Sigmoid colon (tissue), 7 donors: ENCODE results near the gene NFIC. TPM values are rescaled to one million over a fixed set of nuclear protein-coding genes. Genes with fewer than 3 reads are reported as not detected.

Experiments
- DNase-seq: peaks from one replicate; pipeline ENCODE4 v3.0.0-alpha.2; 2019
- H3K27ac ChIP-seq, 4 donors: fragments of 200-600 bp; sonication (generic); one replicate each; pipeline ENCODE4 v1.5.1; 2016 to 2019; ENCODE audit warnings: mild to moderate bottlenecking in 1 of 4
- H3K27me3 ChIP-seq, 3 donors: fragments of 200-600 bp; sonication (generic); one replicate each; pipeline ENCODE4 v1.5.1; 2019; ENCODE audit warnings: mild to moderate bottlenecking in 1 of 3
- H3K36me3 ChIP-seq, 4 donors: fragments of 200-600 bp; sonication (generic); one replicate each; pipeline ENCODE4 v1.5.1; 2016 to 2019
- H3K4me1 ChIP-seq, 4 donors: fragments of 200-600 bp; sonication (generic); one replicate each; pipeline ENCODE4 v1.5.1; 2017 to 2019
- H3K4me3 ChIP-seq, 4 donors: fragments of 200-600 bp; sonication (generic); one replicate each; pipeline ENCODE4 v1.5.1; 2017 to 2019; ENCODE audit warnings: mild to moderate bottlenecking in 2 of 4, moderate library complexity in 1 of 4
- H3K9me3 ChIP-seq, 4 donors: fragments of 200-600 bp in 3 of 4; sonication (generic) in 3 of 4; one replicate each; pipeline versions ENCODE4 v1.5.1 to v1.6.1; 2013 to 2019
- EP300 ChIP-seq, 4 donors: sonication (generic); formaldehyde crosslinking; IDR thresholded peaks; one replicate each; pipeline ENCODE4 v1.6.1; 2017; ENCODE audit warnings: antibody characterized with exemption in 4 of 4
- POLR2A ChIP-seq, 2 donors: fragments of 450-650 bp; IDR thresholded peaks; one replicate each; pipeline ENCODE4 v1.6.1; 2016; ENCODE audit warnings: antibody characterized with exemption in 2 of 2, mild to moderate bottlenecking in 2 of 2, moderate library complexity in 2 of 2
- POLR2AphosphoS5 ChIP-seq, 4 donors: sonication (generic); formaldehyde crosslinking; IDR thresholded peaks; one replicate each; pipeline ENCODE4 v1.6.1; 2017; ENCODE audit warnings: antibody characterized with exemption in 4 of 4
- WGBS, 2 donors: extraction: QIAGEN DNeasy Blood & Tissue Kit; methylation state at CpG; one replicate each; pipeline ENCODE4 v1.1.7; 2013; 5-methylcytosine and 5-hydroxymethylcytosine counted together
- intact Hi-C: fragments of 100-400 bp; cut with DNase I; formaldehyde crosslinking; loops from one replicate; pipeline ENCODE4 v1.15.1; 2023
- polyA plus RNA-seq, 3 donors: library from polyadenylated mRNA; stranded (reverse); fragments of 200-250 nt; gene quantifications; one replicate each; pipeline ENCODE4 v1.2.3, GENCODE V29; 2013
- total RNA-seq, 4 donors: library from RNA; depleted of rRNA; stranded (reverse); fragments of >200 nt; gene quantifications; one replicate each; pipeline ENCODE4 v1.1.0, GENCODE V29; 2016
- TF ChIP-seq, protein P1 (sequence below), 4 experiments: fragments of 450-650 bp in 3 of 4; fragments of 200-600 bp in 1 of 4; IDR thresholded peaks; one replicate each; pipeline ENCODE4 v1.5.1; 2016 to 2019; ENCODE audit warnings: antibody characterized with exemption in 4 of 4, mild to moderate bottlenecking in 3 of 4, moderate library complexity in 2 of 4
- donor health status: healthy with polysubstance abuse.
- donor health status: Bipolar disorder and iron deficiency.
- donor health status: healthy.

The NFIC gene
- total and polyA plus RNA-seq, 7 donors = 9.0 to 114 (median 63.2) TPM

DNA sequence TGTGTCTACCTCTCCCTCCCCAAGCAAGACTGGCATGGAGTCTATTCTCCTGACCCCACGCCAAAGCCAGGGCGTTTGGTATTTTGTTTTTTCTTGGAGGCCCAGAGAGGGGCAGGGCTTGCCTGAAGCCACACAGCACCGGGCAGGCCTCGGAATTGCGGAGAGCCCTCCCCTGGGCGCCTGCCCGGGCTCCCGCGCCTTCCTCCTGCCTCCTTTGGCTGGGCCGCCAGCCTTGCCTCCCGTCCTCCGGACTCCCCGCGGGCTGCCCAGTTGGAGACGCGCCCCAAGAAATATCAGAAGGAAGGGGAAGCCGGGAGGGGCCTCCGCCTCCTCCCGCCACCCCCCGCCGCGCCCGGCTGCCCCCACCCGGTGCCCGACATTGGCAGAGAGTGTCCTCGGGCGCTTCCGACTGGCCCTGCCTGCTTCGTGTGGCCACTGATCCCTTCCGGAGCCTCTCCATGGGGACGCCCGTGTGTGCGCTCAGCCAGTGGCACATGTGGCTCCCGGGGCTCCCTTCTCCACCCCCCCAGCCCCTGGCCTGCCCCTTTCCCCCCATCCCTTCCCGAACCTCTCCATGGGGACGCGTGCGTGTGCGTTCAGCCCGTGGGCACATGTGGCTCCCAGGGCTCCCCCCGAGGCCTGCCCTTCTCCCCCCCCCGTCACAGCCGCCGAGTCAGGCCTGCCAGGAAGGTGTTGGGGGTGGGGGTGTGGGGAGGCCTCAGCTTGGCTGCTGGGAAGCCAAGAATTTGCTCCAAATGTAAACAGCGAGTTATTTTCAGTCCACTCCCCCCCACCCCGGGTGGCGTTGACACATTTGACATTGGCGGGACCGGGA lies 37.3 kb downstream of the NFIC start:
- H3K9me3 ChIP-seq = no peaks in the 10 kb centered on the region
- H3K27me3 ChIP-seq = no peaks in the 10 kb centered on the region
- peak; percentile 95 to 100 (median 98) for TF ChIP-seq EP300 (IDR thresholded peaks at IDR 0.05)
- TF ChIP-seq, protein P1, sequence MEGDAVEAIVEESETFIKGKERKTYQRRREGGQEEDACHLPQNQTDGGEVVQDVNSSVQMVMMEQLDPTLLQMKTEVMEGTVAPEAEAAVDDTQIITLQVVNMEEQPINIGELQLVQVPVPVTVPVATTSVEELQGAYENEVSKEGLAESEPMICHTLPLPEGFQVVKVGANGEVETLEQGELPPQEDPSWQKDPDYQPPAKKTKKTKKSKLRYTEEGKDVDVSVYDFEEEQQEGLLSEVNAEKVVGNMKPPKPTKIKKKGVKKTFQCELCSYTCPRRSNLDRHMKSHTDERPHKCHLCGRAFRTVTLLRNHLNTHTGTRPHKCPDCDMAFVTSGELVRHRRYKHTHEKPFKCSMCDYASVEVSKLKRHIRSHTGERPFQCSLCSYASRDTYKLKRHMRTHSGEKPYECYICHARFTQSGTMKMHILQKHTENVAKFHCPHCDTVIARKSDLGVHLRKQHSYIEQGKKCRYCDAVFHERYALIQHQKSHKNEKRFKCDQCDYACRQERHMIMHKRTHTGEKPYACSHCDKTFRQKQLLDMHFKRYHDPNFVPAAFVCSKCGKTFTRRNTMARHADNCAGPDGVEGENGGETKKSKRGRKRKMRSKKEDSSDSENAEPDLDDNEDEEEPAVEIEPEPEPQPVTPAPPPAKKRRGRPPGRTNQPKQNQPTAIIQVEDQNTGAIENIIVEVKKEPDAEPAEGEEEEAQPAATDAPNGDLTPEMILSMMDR (IDR thresholded peaks at IDR 0.05) = no peak
- TF ChIP-seq POLR2AphosphoS5 (IDR thresholded peaks at IDR 0.05) = peak; percentile 90 to 96 (median 91)
- H3K4me3 ChIP-seq = peak overlapping the region; percentile 37 to 57 (median 48)
- 57 to 72% methylated on average over 49 of the region's 49 CpGs for WGBS, 2 donors
- peak; percentile 99 for DNase-seq
- intact Hi-C loops = loop anchor here (2.0 kb wide), 1 partner anchor 17 kb away; no protein-coding TSS in a partner anchor
- peak overlapping the region; percentile 98 to 100 (median 98) for H3K27ac ChIP-seq
- peaks cover 0 to 97% (median 89%) of the 10 kb centered on the region in 4 donors for H3K4me1 ChIP-seq
- H3K36me3 ChIP-seq = no peaks in the 10 kb centered on the region

DNA sequence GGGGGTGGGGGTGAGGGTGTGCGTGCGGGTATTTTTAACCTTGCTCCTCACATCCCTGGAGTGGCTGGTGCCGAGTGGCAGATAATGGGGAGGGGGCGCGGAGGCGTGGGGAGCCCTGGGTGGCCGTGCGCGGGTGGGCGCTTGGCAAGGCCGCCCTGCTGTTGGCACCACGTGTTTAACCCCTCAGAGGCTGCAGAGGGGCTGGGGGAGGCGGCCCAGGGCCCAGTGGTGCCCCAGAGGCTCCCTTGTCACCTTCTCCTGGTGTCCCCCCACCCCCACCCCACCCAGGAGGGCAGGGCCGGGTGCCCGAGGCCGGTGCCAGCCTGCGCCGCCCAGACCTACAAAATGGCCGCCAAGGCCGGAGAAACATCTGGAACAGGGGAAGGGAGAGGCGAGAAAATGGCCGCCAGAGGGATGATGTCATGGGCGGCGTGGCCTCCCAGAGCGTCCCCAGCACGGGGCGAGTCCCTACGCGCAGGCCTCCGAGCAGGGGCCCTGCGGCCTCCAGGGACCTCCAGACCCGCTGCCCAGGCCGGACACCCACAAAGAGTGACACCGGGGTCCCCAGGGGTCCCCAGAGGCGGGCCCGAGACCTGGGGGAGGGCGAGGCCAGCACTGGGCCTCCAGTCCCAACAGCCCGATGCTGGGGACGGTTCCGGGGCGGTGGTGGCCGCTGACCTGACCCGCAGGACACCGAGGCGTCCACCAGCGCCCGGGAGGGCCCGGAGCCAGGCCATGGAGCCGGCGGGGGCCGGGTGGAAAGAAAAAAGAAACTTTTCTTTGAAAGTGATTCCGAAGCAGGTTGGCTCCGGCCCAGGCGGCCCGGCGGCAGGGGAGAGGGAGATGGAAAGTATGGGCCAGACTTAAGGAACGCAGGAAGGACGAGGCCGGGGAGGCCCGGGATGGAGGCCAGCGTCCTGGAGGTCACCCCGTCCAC lies 38.2 kb downstream of the NFIC start:
- peaks cover 0 to 97% (median 89%) of the 10 kb centered on the region in 4 donors for H3K4me1 ChIP-seq
- no peaks in the 10 kb centered on the region for H3K36me3 ChIP-seq
- H3K4me3 ChIP-seq = peak overlapping the region; percentile 37 to 57 (median 48)
- WGBS, 2 donors = 70 to 74% methylated on average over 62 of the region's 62 CpGs
- intact Hi-C loops = no loop called here
- peak; percentile 97 for DNase-seq
- peak overlapping the region; percentile 98 to 100 (median 98) for H3K27ac ChIP-seq
- H3K9me3 ChIP-seq = no peaks in the 10 kb centered on the region
- TF ChIP-seq POLR2A (IDR thresholded peaks at IDR 0.05) = peak in 1 of 2 donors; percentile 66
- peak; percentile 55 to 74 (median 64) for TF ChIP-seq POLR2AphosphoS5 (IDR thresholded peaks at IDR 0.05)
- peak in 2 of 4 donors; percentile 69 to 74 for TF ChIP-seq EP300 (IDR thresholded peaks at IDR 0.05)
- TF ChIP-seq, protein P1 (IDR thresholded peaks at IDR 0.05) = no peak
- H3K27me3 ChIP-seq = no peaks in the 10 kb centered on the region

DNA sequence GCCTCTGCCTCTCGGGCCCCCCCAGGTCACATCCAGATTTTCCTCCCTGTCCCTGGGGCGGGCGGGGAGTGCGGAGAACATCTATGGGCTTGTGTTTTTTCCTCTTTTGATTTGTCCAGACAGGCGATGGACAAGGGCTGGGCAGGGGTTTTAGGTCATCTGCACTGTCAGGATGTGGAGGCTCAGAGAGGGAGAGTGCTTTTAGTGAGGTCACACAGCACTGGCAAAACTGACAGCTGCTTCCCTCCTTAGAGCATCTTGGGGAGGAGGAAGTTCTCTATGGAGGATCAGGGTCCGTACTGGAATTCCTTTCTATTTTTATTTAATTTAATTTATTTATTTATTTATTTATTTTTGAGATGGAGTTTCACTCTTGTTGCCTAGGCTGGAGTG lies 38.9 kb downstream of the NFIC start:
- 85 to 90% methylated on average over 6 of the region's 6 CpGs for whole genome bisulfite sequencing, 2 donors
- H3K4me1 ChIP-seq = peaks cover 0 to 97% (median 89%) of the 10 kb centered on the region in 4 donors
- intact Hi-C loops = no loop called here

DNA sequence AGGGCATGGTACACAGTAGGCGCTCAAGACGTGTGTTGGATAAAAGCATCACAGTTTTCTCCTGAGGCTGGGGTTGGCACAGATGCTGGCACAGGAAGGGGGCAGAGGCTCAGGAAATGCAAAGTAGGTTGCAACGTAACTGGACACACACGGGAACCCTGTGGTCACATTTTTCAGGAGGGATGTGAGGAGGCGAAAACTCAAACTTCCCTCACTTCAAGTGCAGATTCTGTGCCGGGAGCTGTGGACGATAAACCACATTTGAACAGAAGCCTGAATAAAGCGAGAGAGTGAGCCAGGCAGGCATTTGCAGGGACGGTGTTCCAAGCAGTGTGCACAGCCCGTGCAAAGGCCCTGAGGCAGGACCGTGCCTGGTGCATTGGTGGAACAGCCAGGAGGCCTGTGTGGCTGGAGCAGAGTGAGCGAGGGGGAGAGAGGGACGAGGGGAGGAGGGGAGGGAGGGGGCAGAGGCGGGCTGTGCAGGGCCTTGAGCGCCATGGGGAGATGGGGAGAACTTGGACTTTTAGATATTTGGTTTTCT lies 40.3 kb downstream of the NFIC start:
- WGBS, 2 donors = 82 to 84% methylated on average over 15 of the region's 15 CpGs
- H3K4me1 ChIP-seq = peaks cover 0 to 92% (median 85%) of the 10 kb centered on the region in 4 donors
- TF ChIP-seq POLR2A (IDR thresholded peaks at IDR 0.05) (no peak), POLR2AphosphoS5 (IDR thresholded peaks at IDR 0.05) (no peak), EP300 (IDR thresholded peaks at IDR 0.05) (no peak)
- TF ChIP-seq, protein P1 (IDR thresholded peaks at IDR 0.05) = no peak
- intact Hi-C loops = no loop called here
- H3K4me3 ChIP-seq = no peak overlapping the region
- H3K27me3 ChIP-seq = no peaks in the 10 kb centered on the region
- DNase-seq = no peak
- peak overlapping the region; percentile 98 to 100 (median 98) for H3K27ac ChIP-seq
- no peaks in the 10 kb centered on the region for H3K36me3 ChIP-seq
- no peaks in the 10 kb centered on the region for H3K9me3 ChIP-seq

More for the DNA sequence above, 38.9 kb downstream of the NFIC start:
- no peak for DNase-seq
- no peaks in the 10 kb centered on the region for H3K36me3 ChIP-seq
- H3K4me3 ChIP-seq = peak overlapping the region; percentile 37 to 57 (median 48)
- H3K27ac ChIP-seq = peak overlapping the region; percentile 98 to 100 (median 98)
- H3K27me3 ChIP-seq = no peaks in the 10 kb centered on the region
- H3K9me3 ChIP-seq = no peaks in the 10 kb centered on the region
- TF ChIP-seq POLR2AphosphoS5 (IDR thresholded peaks at IDR 0.05) = peak in 1 of 4 donors; percentile 4
- TF ChIP-seq, protein P1 (IDR thresholded peaks at IDR 0.05) = no peak
